Measurements from ENCODE around the gene RNF213.

Gene RNF213

GRCh38 chr17:80421381-80422090 is 160.9 kb downstream of the RNF213 start:
- H3K9me3 ChIP-seq (ENCODE audit: insufficient read depth, low read length), result no peaks in the 10 kb centered on the region
- H3K4me3 ChIP-seq (ENCODE audit: insufficient read depth, low read length, poor library complexity, severe bottlenecking), result no peak overlapping the region
- no peaks in the 10 kb centered on the region for H4K20me1 ChIP-seq (ENCODE audit: low read depth, low read length)
- H3K9ac ChIP-seq (ENCODE audit: low read length), result no peak overlapping the region
- H2AFZ ChIP-seq (ENCODE audit: low read depth, low read length, severe bottlenecking), result no peak overlapping the region
- H3K9me2 ChIP-seq (replicated peaks; ENCODE audit: insufficient read depth, low read length), result no peaks in the 10 kb centered on the region
- H3K79me2 ChIP-seq (ENCODE audit: insufficient read depth, low read length), result no peaks in the 10 kb centered on the region
- H3K27me3 ChIP-seq (ENCODE audit: low read length), result no peaks in the 10 kb centered on the region
- no peak overlapping the region for H3K4me2 ChIP-seq (ENCODE audit: low read depth, low read length, poor library complexity, severe bottlenecking)
- H3K27ac ChIP-seq (ENCODE audit: low read depth, low read length), result no peak overlapping the region
- H3K36me3 ChIP-seq (ENCODE audit: low read length), result no peaks in the 10 kb centered on the region
- TF ChIP-seq CTCF (IDR thresholded peaks at IDR 0.05; ENCODE audit: insufficient read depth, low read length, poor library complexity, severe bottlenecking) (no peak), EZH2phosphoT487 (conservative IDR thresholded peaks at IDR 0.05; ENCODE audit: low read length) (no peak)
- no peaks in the 10 kb centered on the region for H3F3A ChIP-seq (ENCODE audit: insufficient read depth)

DNA sequence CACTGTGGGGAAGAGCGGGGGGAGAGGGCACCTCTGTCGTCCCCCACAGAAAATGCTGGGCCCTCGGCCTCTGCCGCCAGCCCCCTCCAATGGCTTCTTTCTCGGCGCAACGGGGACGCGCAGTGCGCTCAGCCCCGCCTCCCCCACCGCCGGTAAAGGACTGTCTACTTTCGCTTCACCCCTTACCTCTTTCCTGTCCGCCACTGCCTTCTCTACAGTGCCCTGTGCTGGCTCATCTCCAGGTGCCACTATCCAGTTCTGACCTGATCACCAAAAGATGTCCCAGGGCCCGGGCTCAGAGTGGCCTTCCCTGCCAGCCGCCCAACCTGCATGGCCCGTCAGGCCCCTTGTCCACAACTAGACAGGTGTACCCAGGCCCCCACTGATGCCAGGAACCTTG is 161.6 kb downstream of the RNF213 start:
- Histone ChIP-seq H3K9me2 (replicated peaks; ENCODE audit: insufficient read depth, low read length) (no peaks in the 10 kb centered on the region), H3K4me2 (ENCODE audit: low read depth, low read length, poor library complexity, severe bottlenecking) (no peak overlapping the region)
- TF ChIP-seq EZH2phosphoT487 (conservative IDR thresholded peaks at IDR 0.05; ENCODE audit: low read length) (no peak), CTCF (IDR thresholded peaks at IDR 0.05; ENCODE audit: insufficient read depth, low read length, poor library complexity, severe bottlenecking) (no peak)

DNA sequence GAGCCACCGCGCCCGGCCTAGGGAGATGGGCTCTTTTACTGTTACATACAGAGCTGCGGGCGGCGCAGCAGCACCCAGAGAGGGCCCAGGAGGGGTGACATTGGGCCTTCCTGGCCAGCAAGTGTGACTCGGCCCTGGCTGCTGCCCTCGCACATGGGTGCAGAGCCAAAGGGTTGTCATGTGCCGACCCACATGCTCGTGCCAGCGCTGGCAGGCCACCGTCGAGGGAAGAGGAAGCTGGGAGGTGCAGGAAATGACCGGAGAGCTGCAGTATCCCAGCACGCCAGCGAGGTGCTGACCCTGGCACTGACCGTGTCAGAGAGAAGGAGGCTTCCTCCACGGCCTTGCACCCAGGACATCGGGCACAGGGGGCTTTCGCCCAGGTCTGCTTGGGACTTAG is 162.3 kb downstream of the RNF213 start:
- Histone ChIP-seq H3K4me2 (ENCODE audit: low read depth, low read length, poor library complexity, severe bottlenecking) (no peak overlapping the region), H3K36me3 (ENCODE audit: low read length) (no peaks in the 10 kb centered on the region), H3K27ac (ENCODE audit: low read depth, low read length) (no peak overlapping the region), H3K79me2 (ENCODE audit: insufficient read depth, low read length) (no peaks in the 10 kb centered on the region), H3K4me3 (ENCODE audit: insufficient read depth, low read length, poor library complexity, severe bottlenecking) (no peak overlapping the region), H2AFZ (ENCODE audit: low read depth, low read length, severe bottlenecking) (no peak overlapping the region), H4K20me1 (ENCODE audit: low read depth, low read length) (no peaks in the 10 kb centered on the region), H3K9ac (ENCODE audit: low read length) (no peak overlapping the region), H3F3A (ENCODE audit: insufficient read depth) (no peaks in the 10 kb centered on the region), H3K9me3 (ENCODE audit: insufficient read depth, low read length) (no peaks in the 10 kb centered on the region), H3K27me3 (ENCODE audit: low read length) (no peaks in the 10 kb centered on the region), H3K9me2 (replicated peaks; ENCODE audit: insufficient read depth, low read length) (no peaks in the 10 kb centered on the region)
- TF ChIP-seq CTCF (IDR thresholded peaks at IDR 0.05; ENCODE audit: insufficient read depth, low read length, poor library complexity, severe bottlenecking) (no peak), EZH2phosphoT487 (conservative IDR thresholded peaks at IDR 0.05; ENCODE audit: low read length) (no peak)

More for the DNA sequence above, 161.6 kb downstream of the RNF213 start:
- H3K4me3 ChIP-seq (ENCODE audit: insufficient read depth, low read length, poor library complexity, severe bottlenecking), result no peak overlapping the region
- H3K79me2 ChIP-seq (ENCODE audit: insufficient read depth, low read length), result no peaks in the 10 kb centered on the region
- H3K9me3 ChIP-seq (ENCODE audit: insufficient read depth, low read length), result no peaks in the 10 kb centered on the region
- no peak overlapping the region for H2AFZ ChIP-seq (ENCODE audit: low read depth, low read length, severe bottlenecking)
- no peaks in the 10 kb centered on the region for H3K36me3 ChIP-seq (ENCODE audit: low read length)
- no peak overlapping the region for H3K27ac ChIP-seq (ENCODE audit: low read depth, low read length)
- no peaks in the 10 kb centered on the region for H3K27me3 ChIP-seq (ENCODE audit: low read length)
- H3K9ac ChIP-seq (ENCODE audit: low read length), result no peak overlapping the region
- H4K20me1 ChIP-seq (ENCODE audit: low read depth, low read length), result no peaks in the 10 kb centered on the region
- no peaks in the 10 kb centered on the region for H3F3A ChIP-seq (ENCODE audit: insufficient read depth)

Measured in SU-DHL-6 (cell line).